AG04449 (cell line): ENCODE data around the gene UQCRH.
"Not testable (repeated sequence)": the region's sequence is repeated elsewhere in the genome, so short reads cannot be mapped to it uniquely, and the experiment has no call there.

Source experiments
- CTCF ChIA-PET: fragments of 350-600 bp; formaldehyde crosslinking; extraction: SDS; loops from one replicate; lab custom pipeline; 2021; ENCODE audit warnings: antibody characterized with exemption; lab: Yijun Ruan, JAX
- POLR2A ChIA-PET: fragments of 400-600, 350-600 bp; formaldehyde crosslinking; extraction: SDS; loops from one replicate; lab custom pipeline; 2020; ENCODE audit warnings: antibody characterized with exemption, inconsistent platforms; lab: Yijun Ruan, JAX
- DNase-seq: peaks from one replicate; pipeline ENCODE4 v3.0.0-alpha.2; 2010; ENCODE audit warnings: low read depth, low spot score
- H3K4me3 ChIP-seq: 2 replicates; pipeline ENCODE4 v1.5.1; 2011; ENCODE audit warnings: low read depth, mild to moderate bottlenecking, control low read depth, low read length
- CTCF ChIP-seq: IDR thresholded peaks from one replicate; pipeline ENCODE4 v1.5.1; 2011; ENCODE audit warnings: mild to moderate bottlenecking, moderate library complexity, low read length, control low read depth, inconsistent platforms; ENCODE audit not compliant: insufficient read depth; ENCODE audit errors: missing control alignments

UQCRH gene

GRCh38 chr1:46333300-46334029 lies 30.0 kb downstream of the UQCRH start:
- ChIA-PET CTCF (interaction anchor here (0.6 to 5.2 kb wide), 8 partner anchors 10 to 260 kb away, joined by 3 to 71 read pairs (median 4); partner anchors contain the start of gene RAD54L), POLR2A (no interaction called here)
- DNase-seq, result no peak
- no peak for TF ChIP-seq CTCF
- H3K4me3 ChIP-seq, result no peak overlapping the region

- DNase-seq, result no peak
- ChIA-PET CTCF (interaction anchor here (1.1 to 5.2 kb wide), 5 partner anchors 12 to 70 kb away, joined by 3 to 71 read pairs (median 4); no protein-coding TSS in a partner anchor), POLR2A (no interaction called here)
- H3K4me3 ChIP-seq, result no peak overlapping the region
- no peak for TF ChIP-seq CTCF
Measured at GRCh38 chr1:46334030-46334384, 30.5 kb downstream of the UQCRH start.

GRCh38 chr1:46335081-46335480 lies 31.6 kb downstream of the UQCRH start:
- no peak for DNase-seq
- no peak overlapping the region for H3K4me3 ChIP-seq
- ChIA-PET CTCF (interaction anchor here (1.0 to 5.2 kb wide), 2 partner anchors 11 to 111 kb away, joined by 5 to 71 read pairs; no protein-coding TSS in a partner anchor), POLR2A (no interaction called here)
- no peak for TF ChIP-seq CTCF

GRCh38 chr1:46337409-46337808 lies 33.9 kb downstream of the UQCRH start:
- CTCF ChIA-PET, result interaction anchor here (5.2 kb wide), 1 partner anchor 9 kb away, joined by 71 read pairs; no protein-coding TSS in a partner anchor
- H3K4me3 ChIP-seq, DNase-seq, POLR2A ChIA-PET: not testable (repeated sequence)

GRCh38 chr1:46340404-46341221 lies 37.1 kb downstream of the UQCRH start, which contains the start of gene NSUN4:
Gene NSUN4 (plus strand): TSS chr1:46340807. CDS start chr1:46340827, 20 bp downstream.
- peak within 1 kb of the TSS; percentile 78 for H3K4me3 ChIP-seq
- CTCF ChIA-PET, result interaction anchor here (0.7 to 3.0 kb wide), 18 partner anchors 7 to 116 kb away, joined by 3 to 17 read pairs (median 6); partner anchors contain the start of genes LRRC41 and UQCRH
- peak; percentile 77 for TF ChIP-seq CTCF
- DNase-seq, result peak; percentile 78
- POLR2A ChIA-PET, result interaction anchor here (0.5 to 1.0 kb wide), 7 partner anchors 27 to 1907 kb away, joined by 3 to 5 read pairs (median 3); partner anchors contain the start of genes LRRC41 and UQCRH

GRCh38 chr1:46341222-46342083 lies 38.0 kb downstream of the UQCRH start:
- no peak for DNase-seq
- peak overlapping the region; percentile 78 for H3K4me3 ChIP-seq
- CTCF ChIA-PET, result interaction anchor here (0.7 to 9.7 kb wide), 19 partner anchors 6 to 117 kb away, joined by 3 to 71 read pairs (median 6); partner anchors contain the start of genes LRRC41 and UQCRH
- TF ChIP-seq CTCF, result no peak
- POLR2A ChIA-PET, result interaction anchor here (0.7 to 1.0 kb wide), 2 partner anchors 38 to 68 kb away, joined by 3 to 5 read pairs; partner anchors contain the start of genes LRRC41 and UQCRH
